Measurements from ENCODE around the gene ITPRIPL1.
"Not testable (repeated sequence)": the region's sequence is repeated elsewhere in the genome, so short reads cannot be mapped to it uniquely, and the experiment has no call there.

Gene ITPRIPL1, protein sequence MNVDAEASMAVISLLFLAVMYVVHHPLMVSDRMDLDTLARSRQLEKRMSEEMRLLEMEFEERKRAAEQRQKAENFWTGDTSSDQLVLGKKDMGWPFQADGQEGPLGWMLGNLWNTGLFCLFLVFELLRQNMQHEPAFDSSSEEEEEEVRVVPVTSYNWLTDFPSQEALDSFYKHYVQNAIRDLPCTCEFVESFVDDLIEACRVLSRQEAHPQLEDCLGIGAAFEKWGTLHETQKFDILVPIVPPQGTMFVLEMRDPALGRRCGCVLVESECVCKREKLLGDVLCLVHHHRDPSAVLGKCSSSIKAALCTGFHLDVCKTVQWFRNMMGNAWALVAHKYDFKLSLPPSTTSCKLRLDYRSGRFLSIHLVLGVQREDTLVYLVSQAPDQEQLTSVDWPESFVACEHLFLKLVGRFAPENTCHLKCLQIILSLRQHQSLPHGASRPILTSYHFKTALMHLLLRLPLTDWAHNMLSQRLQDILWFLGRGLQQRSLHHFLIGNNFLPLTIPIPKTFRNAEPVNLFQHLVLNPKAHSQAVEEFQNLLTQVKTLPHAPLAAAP

DNA sequence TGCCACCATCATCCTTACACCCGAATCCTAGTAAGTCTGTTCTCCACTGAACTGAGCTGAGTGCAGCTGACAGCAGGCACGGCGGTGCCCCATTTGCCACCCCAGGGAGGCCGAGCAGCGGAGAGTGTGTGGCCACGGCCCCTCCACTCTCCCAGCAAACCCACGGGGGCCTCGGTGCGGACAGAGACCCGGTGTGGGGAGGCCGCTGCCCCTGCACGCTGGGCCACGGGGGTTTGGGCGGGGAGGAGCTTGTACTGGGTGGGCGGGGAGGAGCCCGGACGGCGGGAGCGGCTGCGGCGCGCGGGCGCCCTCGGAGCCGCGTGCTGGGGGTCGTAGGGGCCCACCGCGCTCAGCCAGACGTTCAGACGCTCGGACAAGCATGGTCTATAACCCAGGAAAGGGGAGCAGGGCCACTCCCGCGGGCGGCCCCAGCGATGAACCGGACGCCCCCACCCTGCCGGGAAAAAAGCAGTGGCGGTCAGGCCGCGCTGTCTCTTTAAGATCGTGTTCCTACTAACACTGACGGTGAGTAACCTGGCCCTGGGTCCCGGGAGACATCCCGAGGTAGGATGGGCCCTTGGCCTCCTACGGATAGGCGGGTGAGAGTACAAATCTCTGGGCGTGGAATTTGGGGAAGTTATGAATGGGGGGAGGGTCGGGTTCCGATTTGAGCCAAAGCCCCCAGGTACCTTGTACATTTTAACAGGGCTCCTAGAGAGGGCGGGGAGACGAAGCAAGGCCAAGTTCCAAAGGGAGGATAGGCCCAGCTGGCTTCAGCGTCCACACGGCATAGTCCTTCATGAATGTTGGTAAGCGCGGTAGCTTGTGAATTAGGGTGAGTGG is at the start of gene ITPRIPL1:
ITPRIPL1 (plus strand) TSS at position 277 of the 843 bp plus-strand sequence; CDS start at position 800, 523 bp downstream.
- Mint-ChIP-seq H3K27ac (peak within 1 kb of the TSS; percentile 76), H3K9me3 (no peaks in the 10 kb centered on the region), H3K4me3 (peak within 1 kb of the TSS; percentile 96), H3K27me3 (no peaks in the 10 kb centered on the region), H3K36me3 (peaks cover 1% of the 10 kb centered on the region), H3K4me1 (peaks cover 38% of the 10 kb centered on the region)

DNA sequence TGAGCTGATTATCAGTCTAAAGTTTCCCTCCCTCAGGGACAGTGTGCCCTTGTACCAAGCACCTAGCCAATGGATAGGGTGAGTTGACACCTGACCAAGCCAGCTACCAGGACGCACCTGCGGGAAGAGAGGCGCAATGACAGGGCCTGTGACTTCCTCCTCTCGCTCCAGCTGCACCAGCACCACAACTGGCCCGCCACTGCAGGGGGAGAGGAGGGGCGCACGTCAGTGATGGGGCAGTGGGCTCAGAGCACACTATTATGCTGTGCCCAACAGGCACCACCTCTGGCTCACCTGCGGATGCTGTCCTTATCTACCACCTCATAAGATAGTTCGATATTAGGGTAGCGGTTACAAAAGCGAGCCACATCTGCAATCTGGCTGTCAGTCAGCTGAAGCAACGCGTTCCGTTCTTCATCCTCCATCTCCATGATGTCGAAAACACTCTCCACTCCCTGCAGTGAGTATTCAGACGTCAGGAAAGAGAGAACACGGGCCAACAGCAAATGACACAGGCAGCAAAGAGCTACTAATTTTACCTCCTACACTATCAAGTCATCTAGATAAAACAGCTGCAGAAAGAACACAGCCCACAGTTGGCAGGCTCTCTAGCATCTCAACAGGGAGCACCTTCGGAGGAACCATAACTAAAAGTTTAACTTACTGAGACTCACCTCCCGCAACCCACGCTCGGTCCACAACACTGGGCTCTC is 48.2 kb upstream of the ITPRIPL1 start:
- no peaks in the 10 kb centered on the region for H3K9me3 Mint-ChIP-seq
- no peak overlapping the region for H3K27ac Mint-ChIP-seq
- H3K36me3 Mint-ChIP-seq = peaks cover 11% of the 10 kb centered on the region
- no peaks in the 10 kb centered on the region for H3K27me3 Mint-ChIP-seq
- H3K4me1 Mint-ChIP-seq = no peaks in the 10 kb centered on the region
- H3K4me3 Mint-ChIP-seq = no peak overlapping the region

DNA sequence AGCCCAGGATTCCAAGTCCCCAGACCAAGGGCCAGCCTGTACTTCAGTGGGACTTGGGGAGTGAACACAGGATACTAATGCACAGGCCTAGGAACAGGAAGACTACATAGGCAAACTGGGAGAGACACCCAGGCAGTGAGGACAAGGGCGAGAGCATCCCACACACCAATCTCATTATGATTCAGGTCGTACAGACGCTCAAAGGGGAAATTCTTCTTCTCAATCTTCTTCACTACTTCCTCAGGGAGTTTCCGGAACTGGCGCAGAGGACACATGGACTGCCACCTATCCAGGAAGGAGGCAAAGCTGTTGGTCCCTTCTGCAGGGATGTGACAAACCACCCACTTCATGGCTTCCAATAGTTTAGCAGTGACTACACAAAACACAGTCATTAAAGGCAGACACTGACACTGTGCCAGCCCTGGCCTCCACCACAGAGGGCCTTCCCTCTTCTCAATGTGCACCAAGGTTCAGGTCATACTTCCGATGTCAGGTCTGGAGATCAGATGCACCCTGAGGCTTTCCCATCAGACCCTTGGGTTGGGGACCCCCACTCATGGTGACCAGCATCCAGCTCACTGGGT is 37.8 kb upstream of the ITPRIPL1 start:
- Mint-ChIP-seq H3K27ac (no peak overlapping the region), H3K4me3 (no peak overlapping the region)

DNA sequence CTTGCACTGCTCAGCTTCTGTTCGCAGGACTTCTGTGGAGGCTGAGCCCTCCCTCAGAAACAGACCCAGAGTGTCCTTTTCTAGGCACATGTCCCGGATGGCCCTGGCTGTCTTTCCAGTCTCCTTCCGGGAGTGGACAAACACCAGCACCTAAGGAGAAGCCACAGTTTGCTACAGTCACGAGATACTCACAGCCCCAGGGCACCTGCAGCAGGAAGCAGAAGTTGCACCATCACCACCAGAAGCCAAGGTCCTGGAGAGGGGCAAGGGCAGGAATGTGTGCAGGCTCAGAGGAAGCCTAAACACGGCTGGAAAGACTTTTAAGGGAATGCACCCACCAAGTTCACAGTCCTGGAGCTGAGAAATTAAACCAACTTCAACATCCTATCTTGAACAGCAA is 33.4 kb upstream of the ITPRIPL1 start:
- Mint-ChIP-seq H3K27me3 (no peaks in the 10 kb centered on the region), H3K36me3 (peaks cover 23% of the 10 kb centered on the region), H3K4me3 (no peak overlapping the region), H3K4me1 (no peaks in the 10 kb centered on the region), H3K27ac (no peak overlapping the region), H3K9me3 (no peaks in the 10 kb centered on the region)

More for the DNA sequence above, 37.8 kb upstream of the ITPRIPL1 start:
- H3K9me3 Mint-ChIP-seq = no peaks in the 10 kb centered on the region
- H3K4me1 Mint-ChIP-seq = no peaks in the 10 kb centered on the region
- H3K36me3 Mint-ChIP-seq = peaks cover 12% of the 10 kb centered on the region
- no peaks in the 10 kb centered on the region for H3K27me3 Mint-ChIP-seq

DNA sequence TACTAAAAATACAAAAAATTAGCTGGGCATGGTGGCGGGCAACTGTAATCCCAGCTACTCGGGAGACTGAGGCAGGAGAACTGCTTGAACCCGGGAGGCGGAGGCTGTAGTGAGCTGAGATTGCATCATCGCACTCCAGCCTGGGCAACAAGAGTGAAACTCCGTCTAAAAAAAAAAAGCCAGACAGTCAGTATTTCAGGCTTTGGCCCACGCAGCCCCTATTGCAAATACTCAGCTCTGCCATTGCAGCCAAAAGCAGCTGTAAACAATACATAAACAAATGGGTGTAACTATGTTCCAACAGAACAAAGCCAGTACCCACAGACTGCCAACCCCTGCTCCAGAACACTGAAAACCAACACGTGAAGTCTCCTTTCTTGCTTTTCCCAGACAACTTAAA is 30.8 kb upstream of the ITPRIPL1 start:
- not testable (repeated sequence) for H3K27me3 Mint-ChIP-seq, H3K27ac Mint-ChIP-seq, H3K4me1 Mint-ChIP-seq, H3K9me3 Mint-ChIP-seq, H3K4me3 Mint-ChIP-seq
- peaks cover 22% of the 10 kb centered on the region for H3K36me3 Mint-ChIP-seq

DNA sequence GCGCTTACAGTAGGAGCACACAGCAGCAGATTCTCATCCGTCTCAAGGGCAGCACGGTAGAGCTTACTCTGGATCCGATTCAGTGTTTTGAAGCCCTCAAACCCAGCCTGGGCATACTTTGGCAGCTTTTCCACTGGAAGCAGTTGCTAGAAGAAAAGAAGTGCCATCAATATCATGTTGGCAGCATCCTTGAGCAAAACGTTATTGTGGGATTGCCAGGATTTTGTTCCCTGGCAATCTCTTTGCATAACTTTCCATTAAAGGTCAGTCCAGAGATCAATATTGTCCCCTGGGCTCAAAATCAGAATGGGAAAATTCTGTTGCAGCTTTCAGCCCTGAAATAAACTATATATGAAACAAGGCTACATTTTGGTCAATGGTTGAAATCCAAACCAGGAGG is 28.2 kb upstream of the ITPRIPL1 start:
- Mint-ChIP-seq H3K4me3 (no peak overlapping the region), H3K36me3 (peaks cover 28% of the 10 kb centered on the region), H3K27ac (no peak overlapping the region), H3K27me3 (no peaks in the 10 kb centered on the region), H3K4me1 (peaks cover 21% of the 10 kb centered on the region), H3K9me3 (no peaks in the 10 kb centered on the region)

DNA sequence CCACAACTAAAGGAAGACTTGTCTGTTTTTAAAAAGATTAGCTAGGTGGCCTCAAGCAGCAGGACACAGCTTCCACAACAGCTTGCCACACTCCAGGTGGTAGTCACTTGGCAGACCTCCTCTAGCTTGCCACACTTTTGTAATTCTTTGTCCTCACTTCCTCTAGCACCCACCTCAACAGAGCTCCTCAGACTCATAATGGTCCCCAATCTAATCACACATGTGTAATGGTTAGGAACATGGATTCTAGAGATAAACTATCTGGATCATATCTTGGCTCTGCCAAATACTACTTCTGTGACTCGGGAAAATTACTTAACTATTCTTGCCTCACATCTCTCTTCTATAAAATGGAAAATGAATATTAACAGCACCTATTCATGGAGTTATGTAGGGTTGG is 23.3 kb upstream of the ITPRIPL1 start:
- H3K9me3 Mint-ChIP-seq = no peaks in the 10 kb centered on the region
- H3K4me3 Mint-ChIP-seq = peak overlapping the region; percentile 13
- no peaks in the 10 kb centered on the region for H3K27me3 Mint-ChIP-seq
- peak overlapping the region; percentile 11 for H3K27ac Mint-ChIP-seq
- peaks cover 34% of the 10 kb centered on the region for H3K36me3 Mint-ChIP-seq
- peaks cover 62% of the 10 kb centered on the region for H3K4me1 Mint-ChIP-seq

DNA sequence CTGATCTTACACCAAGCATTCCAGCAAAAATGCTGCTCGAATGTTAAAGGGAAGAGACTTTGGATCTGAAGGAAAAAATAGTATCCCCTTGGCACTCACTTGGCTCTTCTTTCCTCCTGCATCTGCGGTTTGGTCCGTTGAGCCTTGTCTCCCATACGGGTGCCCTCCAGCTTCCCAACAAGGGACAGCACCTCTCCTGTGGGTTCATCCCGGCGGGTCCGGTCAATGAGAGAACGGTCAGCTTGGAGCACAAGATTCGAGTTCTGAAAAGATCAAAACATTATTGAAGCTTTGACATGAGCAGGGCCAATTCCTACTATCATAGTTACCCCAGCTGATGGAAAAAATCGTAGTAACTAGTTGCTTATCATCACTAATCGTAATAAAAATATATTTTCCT is 20.5 kb upstream of the ITPRIPL1 start:
- peaks cover 24% of the 10 kb centered on the region for H3K36me3 Mint-ChIP-seq

DNA sequence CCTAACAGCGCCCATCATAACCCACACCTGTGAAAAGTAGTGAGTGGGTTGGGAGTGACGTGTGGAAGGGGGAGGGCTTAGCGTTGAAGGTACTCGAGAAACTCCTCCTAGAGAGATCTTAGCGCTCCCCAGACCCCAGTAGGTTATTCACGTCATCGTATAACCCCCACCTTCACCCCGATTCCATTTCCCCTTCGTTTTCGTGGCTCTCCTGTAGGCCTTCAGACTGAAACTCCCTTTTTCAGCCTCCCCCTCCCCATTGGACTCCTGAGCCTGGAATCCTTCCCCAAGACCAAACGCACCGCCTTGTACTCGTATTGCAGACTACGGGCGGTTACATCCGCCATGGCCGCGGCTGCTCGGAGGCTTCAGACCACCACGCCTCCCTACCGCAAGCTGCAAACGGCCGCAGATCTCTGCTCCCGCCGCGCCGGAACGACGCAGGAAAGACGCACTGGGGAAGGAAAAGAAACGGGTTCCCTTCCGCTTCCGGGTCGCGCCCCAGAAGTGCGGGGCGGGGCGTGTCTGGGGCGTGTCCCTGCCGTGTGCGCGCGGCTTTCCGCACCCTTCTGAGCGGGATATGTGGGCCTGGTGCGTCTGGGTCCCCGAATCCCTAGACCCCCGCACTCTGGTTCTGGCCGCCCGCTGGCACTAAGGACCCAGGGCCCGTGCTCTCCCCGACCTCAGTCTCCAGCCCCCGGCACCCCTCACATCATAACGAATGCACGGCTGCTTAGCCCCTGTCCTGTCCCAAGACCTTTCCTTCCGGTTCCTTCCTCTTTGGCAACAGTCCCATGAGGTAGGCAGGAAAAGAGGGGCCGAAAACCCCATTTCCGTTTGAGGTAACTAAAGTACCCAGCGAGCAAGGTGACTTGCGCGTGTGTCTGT is 19.8 kb upstream of the ITPRIPL1 start, which contains the start of gene SNRNP200:
SNRNP200 (minus strand) TSS at position 456 of the 888 bp plus-strand sequence; CDS start at position 347, 109 bp downstream.
- Mint-ChIP-seq H3K4me1 (peaks cover 54% of the 10 kb centered on the region), H3K27ac (peak within 1 kb of the TSS; percentile 99), H3K9me3 (no peaks in the 10 kb centered on the region), H3K27me3 (no peaks in the 10 kb centered on the region), H3K4me3 (peak within 1 kb of the TSS; percentile 100), H3K36me3 (peaks cover 24% of the 10 kb centered on the region)

More for the DNA sequence above, 20.5 kb upstream of the ITPRIPL1 start:
- Mint-ChIP-seq H3K9me3 (no peaks in the 10 kb centered on the region), H3K4me3 (peak overlapping the region; percentile 100), H3K4me1 (peaks cover 54% of the 10 kb centered on the region), H3K27me3 (no peaks in the 10 kb centered on the region), H3K27ac (peak overlapping the region; percentile 99)

DNA sequence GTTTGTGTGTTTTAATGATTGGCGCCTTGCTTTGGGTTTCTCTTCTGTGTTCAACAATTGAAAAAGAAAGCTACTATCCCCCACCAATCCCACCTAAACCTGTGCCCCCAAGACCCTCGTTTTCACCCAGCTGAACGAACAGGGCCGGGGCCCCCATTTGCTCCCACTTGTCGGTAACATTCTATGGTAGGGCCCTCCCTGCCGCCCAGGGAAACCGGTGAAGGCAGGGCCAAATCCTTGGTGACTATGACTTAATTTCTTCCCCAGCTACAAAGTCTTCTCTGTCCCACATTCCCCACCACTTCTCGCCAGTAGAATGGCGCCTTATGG is 19.2 kb upstream of the ITPRIPL1 start:
- Mint-ChIP-seq H3K4me3 (peak overlapping the region; percentile 100), H3K4me1 (peaks cover 51% of the 10 kb centered on the region), H3K27ac (peak overlapping the region; percentile 99), H3K36me3 (peaks cover 21% of the 10 kb centered on the region), H3K27me3 (no peaks in the 10 kb centered on the region), H3K9me3 (no peaks in the 10 kb centered on the region)

DNA sequence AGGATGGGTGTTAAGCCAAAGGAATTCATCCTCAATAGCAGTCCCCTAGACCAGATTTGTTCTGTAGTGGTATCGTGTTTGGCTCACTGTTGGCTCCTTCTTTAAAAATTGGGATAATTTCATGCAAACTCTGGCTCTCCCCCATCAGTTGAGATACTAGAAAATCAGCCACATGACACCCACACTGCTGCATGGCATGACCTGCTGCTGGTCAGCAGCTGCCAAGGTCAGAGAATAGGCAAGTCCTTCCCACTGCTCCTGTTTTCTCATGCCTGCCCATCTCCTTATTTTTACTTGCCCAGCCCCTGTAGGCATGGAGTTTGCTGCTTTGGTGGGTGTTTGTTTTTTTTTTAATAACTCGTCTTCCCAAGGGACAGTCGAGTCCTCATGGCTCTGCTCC is 18.7 kb upstream of the ITPRIPL1 start:
- Mint-ChIP-seq H3K27me3 (no peaks in the 10 kb centered on the region), H3K4me3 (peak overlapping the region; percentile 100), H3K4me1 (peaks cover 47% of the 10 kb centered on the region), H3K9me3 (no peaks in the 10 kb centered on the region), H3K36me3 (peaks cover 21% of the 10 kb centered on the region), H3K27ac (peak overlapping the region; percentile 99)

DNA sequence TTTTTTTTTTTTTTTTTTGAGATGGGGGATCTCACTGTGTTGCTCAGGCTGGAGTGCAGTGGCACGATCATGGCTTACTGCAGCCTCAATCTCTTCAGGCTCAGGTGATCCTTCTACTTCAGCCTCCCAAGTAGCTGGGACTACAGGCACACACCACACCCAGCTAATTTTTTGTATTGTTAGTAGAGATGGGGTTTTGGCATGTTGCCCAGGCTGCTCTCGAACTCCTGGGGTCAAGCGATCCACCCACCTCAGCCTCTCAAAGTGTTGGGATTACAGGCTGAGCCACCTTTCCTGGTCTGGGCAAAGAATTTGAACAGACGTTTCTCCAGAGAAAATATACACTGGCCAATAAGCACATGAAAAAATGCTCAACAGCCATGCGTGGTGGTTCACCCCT is 16.9 kb upstream of the ITPRIPL1 start:
- H3K9me3 Mint-ChIP-seq = no peaks in the 10 kb centered on the region
- H3K27ac Mint-ChIP-seq = no peak overlapping the region
- H3K27me3 Mint-ChIP-seq = no peaks in the 10 kb centered on the region
- H3K4me3 Mint-ChIP-seq = no peak overlapping the region
- peaks cover 12% of the 10 kb centered on the region for H3K36me3 Mint-ChIP-seq
- peaks cover 33% of the 10 kb centered on the region for H3K4me1 Mint-ChIP-seq

DNA sequence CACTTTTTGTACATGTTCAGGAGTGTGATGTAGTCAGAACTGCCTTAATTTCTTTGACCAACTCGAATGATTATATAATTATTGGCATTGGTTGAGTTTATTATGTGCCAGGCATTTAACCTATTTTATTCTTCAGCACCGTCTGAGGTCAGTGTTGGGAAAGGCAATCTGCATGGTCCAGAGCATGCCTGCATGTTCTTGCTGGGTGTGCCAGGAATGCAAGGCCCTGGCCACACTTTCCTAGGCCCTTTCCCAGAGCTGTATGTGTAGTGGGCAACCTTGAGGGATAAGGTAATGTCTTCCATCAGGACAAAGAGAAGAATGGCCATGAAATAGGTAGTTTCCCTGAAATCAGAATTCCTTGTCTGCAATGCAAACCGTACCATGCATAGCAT is 10.1 kb upstream of the ITPRIPL1 start:
- Mint-ChIP-seq H3K36me3 (no peaks in the 10 kb centered on the region), H3K4me3 (no peak overlapping the region), H3K9me3 (no peaks in the 10 kb centered on the region), H3K27ac (peak overlapping the region; percentile 62), H3K27me3 (no peaks in the 10 kb centered on the region), H3K4me1 (peaks cover 25% of the 10 kb centered on the region)

DNA sequence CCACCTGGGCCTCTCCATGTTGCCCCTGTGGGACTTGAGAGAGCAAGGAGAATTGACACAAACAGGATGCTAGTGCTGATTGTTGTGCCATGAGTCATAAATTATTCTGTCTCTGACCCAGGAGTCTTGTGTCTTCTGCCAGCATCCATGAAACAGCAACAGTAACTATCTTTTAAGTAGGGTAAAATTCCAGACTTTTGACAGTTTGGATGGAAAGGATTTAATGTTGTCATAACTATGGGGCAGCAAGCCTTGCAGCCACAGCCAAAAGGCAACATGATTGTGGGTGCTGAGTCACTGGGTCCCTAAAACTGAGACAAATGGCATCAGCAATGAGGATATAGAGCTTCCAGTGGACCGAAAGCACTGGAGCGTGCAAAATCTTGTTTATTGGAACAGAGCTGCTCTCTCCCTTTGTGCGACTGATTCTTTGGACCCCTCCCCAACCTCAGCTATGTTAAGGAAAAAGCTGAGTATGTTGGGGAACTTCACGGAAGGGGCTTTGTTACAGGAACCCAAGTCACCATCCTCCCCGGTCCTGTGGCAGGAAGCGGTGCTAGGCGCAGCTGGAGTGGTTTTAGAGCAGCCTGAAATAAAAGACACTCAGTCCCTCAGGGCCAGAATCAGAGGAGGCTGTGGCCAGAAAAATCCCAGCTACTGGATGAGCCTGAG is 9.6 kb upstream of the ITPRIPL1 start:
- Mint-ChIP-seq H3K4me1 (peaks cover 26% of the 10 kb centered on the region), H3K36me3 (no peaks in the 10 kb centered on the region), H3K4me3 (no peak overlapping the region), H3K9me3 (no peaks in the 10 kb centered on the region), H3K27ac (no peak overlapping the region), H3K27me3 (no peaks in the 10 kb centered on the region)
